Activated T-helper 17 cell treated with anti-CD3 and anti-CD28 coated beads, Interleukin-2, amount 50 U/mL, for 72 hours (primary cell): ENCODE data around the gene TM4SF4. TPM values are rescaled to one million over a fixed set of nuclear protein-coding genes. Genes with fewer than 3 reads are reported as not detected.

ENCODE experiments used
- ATAC-seq: fragments of 150-1000 bp; cut with Tn5 transposase; replicated peaks from 2 replicates; pipeline ENCODE4 v1.10.0; 2021; ENCODE audit warnings: mild to moderate bottlenecking, moderate library complexity
- H3K27ac Mint-ChIP-seq: one replicate; pipeline ENCODE4 v1.8.0; 2022; ENCODE audit warnings: mixed read lengths
- H3K27me3 Mint-ChIP-seq: one replicate; pipeline ENCODE4 v1.8.0; 2022; ENCODE audit warnings: mixed read lengths
- H3K36me3 Mint-ChIP-seq: one replicate; pipeline ENCODE4 v1.8.0; 2022; ENCODE audit warnings: low read depth, mild to moderate bottlenecking, mixed read lengths
- H3K4me1 Mint-ChIP-seq: one replicate; pipeline ENCODE4 v1.8.0; 2022; ENCODE audit warnings: mixed read lengths
- H3K4me3 Mint-ChIP-seq: one replicate; pipeline ENCODE4 v1.8.0; 2022; ENCODE audit warnings: mild to moderate bottlenecking, mixed read lengths
- H3K9me3 Mint-ChIP-seq: one replicate; pipeline ENCODE4 v1.8.0; 2022; ENCODE audit warnings: mixed read lengths
- total RNA-seq, 2 donors: library from RNA; stranded (reverse); gene quantifications; one replicate each; pipeline ENCODE4 v1.2.3, GENCODE V29; 2022

TM4SF4 gene
- total RNA-seq, 2 donors from 2014 or later, result not detected

GRCh38 chr3:149506540-149506939 is 32.0 kb downstream of the TM4SF4 start:
- H3K4me1 Mint-ChIP-seq, result no peaks in the 10 kb centered on the region
- peaks cover 17% of the 10 kb centered on the region for H3K27me3 Mint-ChIP-seq

GRCh38 chr3:149506965-149507364 is 32.5 kb downstream of the TM4SF4 start:
- Mint-ChIP-seq H3K4me3 (peak overlapping the region; percentile 36), H3K36me3 (no peaks in the 10 kb centered on the region), H3K4me1 (no peaks in the 10 kb centered on the region), H3K27me3 (peaks cover 17% of the 10 kb centered on the region), H3K9me3 (no peaks in the 10 kb centered on the region), H3K27ac (peak overlapping the region; percentile 27)
- ATAC-seq, result no peak

More at GRCh38 chr3:149506540-149506939, 32.0 kb downstream of the TM4SF4 start:
- no peaks in the 10 kb centered on the region for H3K36me3 Mint-ChIP-seq
- no peak overlapping the region for H3K27ac Mint-ChIP-seq
- no peak for ATAC-seq
- H3K9me3 Mint-ChIP-seq, result no peaks in the 10 kb centered on the region
- H3K4me3 Mint-ChIP-seq, result peak overlapping the region; percentile 36

DNA sequence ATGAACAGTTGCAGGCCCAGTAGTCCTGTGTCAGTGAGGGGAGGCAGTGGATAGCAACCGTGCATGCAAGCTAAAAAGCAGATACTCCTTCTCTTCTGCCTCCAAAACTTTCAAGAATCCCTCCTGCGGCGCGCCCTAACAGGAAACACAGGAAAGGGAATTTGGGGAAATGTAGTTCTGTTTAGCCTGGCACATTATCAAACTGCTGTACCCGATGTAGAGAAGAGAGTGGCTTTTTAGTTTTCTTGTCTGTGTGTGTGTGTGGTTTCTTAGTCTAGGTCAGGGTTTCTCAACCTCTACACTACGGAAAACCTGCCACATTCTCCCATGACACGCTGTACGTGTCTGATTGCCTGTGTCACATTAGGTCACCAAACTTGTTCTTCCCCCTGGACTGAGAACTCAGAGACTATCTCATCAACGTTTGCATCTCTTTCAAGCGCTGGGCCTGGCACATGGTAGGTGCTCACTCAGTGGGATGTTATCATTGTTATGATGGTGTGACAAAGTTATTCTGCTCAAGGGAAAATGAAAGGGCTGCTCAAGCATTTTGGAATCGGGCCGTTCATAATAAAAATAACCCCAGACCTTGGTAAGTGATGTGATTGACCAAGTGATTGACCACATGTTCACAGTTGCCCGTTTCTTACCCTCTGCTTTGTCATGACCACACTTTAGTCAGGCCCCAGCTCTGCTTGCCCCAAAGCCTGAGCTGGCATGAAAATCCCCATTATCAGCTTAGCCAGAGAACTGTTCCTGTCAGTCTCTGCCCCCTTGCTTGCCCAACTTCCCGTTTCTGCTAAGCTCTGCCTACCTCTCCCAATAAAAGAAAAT is 33.2 kb downstream of the TM4SF4 start:
- H3K4me1 Mint-ChIP-seq, result no peaks in the 10 kb centered on the region
- no peaks in the 10 kb centered on the region for H3K9me3 Mint-ChIP-seq
- peak overlapping the region; percentile 36 for H3K4me3 Mint-ChIP-seq
- H3K27me3 Mint-ChIP-seq, result peaks cover 22% of the 10 kb centered on the region
- H3K27ac Mint-ChIP-seq, result peak overlapping the region; percentile 27
- H3K36me3 Mint-ChIP-seq, result no peaks in the 10 kb centered on the region
- peak; percentile 79 for ATAC-seq

DNA sequence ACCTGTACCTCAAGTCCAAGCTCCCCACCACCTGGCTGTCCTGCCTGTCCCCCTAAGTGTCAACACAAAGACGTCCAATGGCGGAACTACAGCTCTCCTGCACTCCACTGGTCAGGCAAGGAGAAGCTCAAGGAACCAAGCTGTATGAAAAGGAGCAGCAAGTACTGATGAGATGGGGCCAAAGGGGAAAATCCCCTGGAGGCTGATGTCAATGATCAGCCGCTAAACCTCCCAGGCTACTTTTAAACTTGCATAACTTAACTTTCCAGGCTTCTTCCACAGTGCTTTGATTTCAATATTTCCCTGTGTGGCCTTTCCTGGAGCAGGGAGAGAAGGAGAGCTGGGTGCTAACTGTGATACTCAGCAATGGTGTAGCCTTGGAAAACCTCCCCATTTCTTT is 35.0 kb downstream of the TM4SF4 start:
- ATAC-seq, result no peak
- H3K9me3 Mint-ChIP-seq, result no peaks in the 10 kb centered on the region
- H3K4me3 Mint-ChIP-seq, result no peak overlapping the region
- H3K4me1 Mint-ChIP-seq, result no peaks in the 10 kb centered on the region
- H3K36me3 Mint-ChIP-seq, result no peaks in the 10 kb centered on the region
- H3K27ac Mint-ChIP-seq, result no peak overlapping the region
- peaks cover 22% of the 10 kb centered on the region for H3K27me3 Mint-ChIP-seq

GRCh38 chr3:149510480-149510879 is 36.0 kb downstream of the TM4SF4 start:
- H3K4me1 Mint-ChIP-seq, result no peaks in the 10 kb centered on the region
- no peaks in the 10 kb centered on the region for H3K36me3 Mint-ChIP-seq
- no peak overlapping the region for H3K4me3 Mint-ChIP-seq
- ATAC-seq, result no peak
- peaks cover 22% of the 10 kb centered on the region for H3K27me3 Mint-ChIP-seq
- no peaks in the 10 kb centered on the region for H3K9me3 Mint-ChIP-seq
- no peak overlapping the region for H3K27ac Mint-ChIP-seq

DNA sequence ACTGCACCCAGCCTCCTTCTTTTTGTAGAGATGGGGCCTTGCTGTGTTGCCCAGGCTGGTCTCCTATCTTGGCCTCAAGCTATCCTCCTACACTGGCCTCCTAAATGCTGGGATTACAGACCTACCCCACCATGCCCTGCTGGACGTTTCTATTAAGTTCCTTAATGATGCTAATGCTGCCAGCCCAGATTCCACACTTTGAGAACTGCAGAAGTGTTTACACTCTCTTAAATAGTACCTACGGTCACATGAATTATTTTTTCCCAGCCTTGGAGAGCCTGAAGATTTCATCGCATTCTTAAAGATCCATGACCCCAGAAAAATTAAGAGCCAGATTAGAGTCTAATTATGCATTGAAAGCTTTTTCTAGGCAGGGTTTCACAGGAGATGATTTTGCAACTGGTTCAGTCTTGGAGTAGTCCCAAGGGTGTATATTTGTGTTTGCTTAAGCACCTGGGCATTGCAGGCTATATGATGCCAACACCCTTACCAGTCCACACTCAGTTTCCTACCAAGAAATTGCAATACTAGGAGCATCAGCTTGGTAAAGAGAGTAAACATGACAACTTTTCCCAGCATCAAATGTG is 36.6 kb downstream of the TM4SF4 start:
- Mint-ChIP-seq H3K9me3 (no peaks in the 10 kb centered on the region), H3K4me3 (no peak overlapping the region), H3K4me1 (no peaks in the 10 kb centered on the region), H3K36me3 (no peaks in the 10 kb centered on the region), H3K27me3 (peaks cover 22% of the 10 kb centered on the region), H3K27ac (no peak overlapping the region)
- ATAC-seq, result no peak

DNA sequence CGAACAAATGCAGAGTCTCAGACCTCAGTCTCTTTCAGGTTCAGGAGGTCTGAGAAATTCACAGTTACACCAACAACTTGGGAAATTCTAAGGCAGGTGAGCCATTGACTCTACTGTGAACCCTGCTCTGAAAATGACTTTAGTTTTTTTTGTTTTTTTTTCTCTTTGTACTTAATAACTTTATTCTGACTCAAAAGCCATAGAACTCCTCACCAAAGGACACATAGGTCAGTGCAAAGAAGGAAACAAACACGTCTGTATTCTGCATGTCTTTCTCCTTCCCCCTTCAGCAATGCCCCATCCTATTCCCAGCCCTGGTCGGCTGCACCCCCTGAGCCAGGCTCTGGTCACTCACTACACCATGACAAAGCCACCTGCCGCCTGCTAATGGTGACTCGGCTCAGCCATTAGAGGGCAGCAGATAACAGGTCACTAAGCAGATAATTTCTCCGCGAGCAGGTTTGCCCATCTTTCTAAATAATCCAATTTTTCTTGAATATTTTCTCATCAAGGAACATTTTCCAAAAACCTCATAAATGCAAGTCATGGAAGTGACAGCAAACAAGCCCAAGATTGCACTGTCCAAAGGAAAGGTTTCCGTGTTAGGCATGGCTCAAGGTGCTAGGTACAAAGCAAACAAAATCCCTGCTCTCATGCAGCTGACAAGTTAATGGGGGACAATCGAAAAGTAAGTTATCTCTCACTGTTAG is 37.7 kb downstream of the TM4SF4 start:
- H3K36me3 Mint-ChIP-seq, result no peaks in the 10 kb centered on the region
- H3K9me3 Mint-ChIP-seq, result no peaks in the 10 kb centered on the region
- H3K27me3 Mint-ChIP-seq, result peaks cover 18% of the 10 kb centered on the region
- peak; percentile 51 for ATAC-seq
- H3K4me3 Mint-ChIP-seq, result no peak overlapping the region
- H3K27ac Mint-ChIP-seq, result no peak overlapping the region
- no peaks in the 10 kb centered on the region for H3K4me1 Mint-ChIP-seq

- Mint-ChIP-seq H3K27ac (no peak overlapping the region), H3K27me3 (peaks cover 15% of the 10 kb centered on the region), H3K9me3 (no peaks in the 10 kb centered on the region), H3K36me3 (no peaks in the 10 kb centered on the region), H3K4me1 (no peaks in the 10 kb centered on the region), H3K4me3 (no peak overlapping the region)
- ATAC-seq, result no peak
Measured at GRCh38 chr3:149514471-149514870, 40.0 kb downstream of the TM4SF4 start.

GRCh38 chr3:149515249-149515648 is 40.8 kb downstream of the TM4SF4 start:
- Mint-ChIP-seq H3K4me3 (no peak overlapping the region), H3K27ac (no peak overlapping the region), H3K27me3 (peaks cover 15% of the 10 kb centered on the region), H3K4me1 (no peaks in the 10 kb centered on the region), H3K9me3 (no peaks in the 10 kb centered on the region), H3K36me3 (no peaks in the 10 kb centered on the region)
- ATAC-seq, result no peak

DNA sequence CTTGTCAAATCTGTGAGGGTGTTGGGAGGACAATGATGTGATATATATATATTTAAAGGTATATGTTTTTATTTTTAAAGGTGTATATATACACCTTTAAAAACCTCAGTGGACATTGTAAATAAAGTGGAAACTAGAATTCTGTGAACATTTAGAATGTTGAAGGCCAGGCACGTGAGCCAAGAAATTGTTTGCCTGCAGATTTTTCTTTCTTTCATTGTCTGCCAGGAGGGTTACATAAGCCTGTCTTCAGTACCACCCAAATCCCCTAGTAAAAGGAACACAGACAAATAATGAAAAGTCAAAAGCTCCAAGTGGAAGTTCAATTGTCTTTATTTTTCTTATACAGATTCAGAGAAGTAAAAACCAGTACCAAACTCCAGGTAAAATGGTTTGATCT is 42.4 kb downstream of the TM4SF4 start:
- peaks cover 6% of the 10 kb centered on the region for H3K27me3 Mint-ChIP-seq
- H3K9me3 Mint-ChIP-seq, result no peaks in the 10 kb centered on the region
- ATAC-seq, result no peak
- H3K4me3 Mint-ChIP-seq, result no peak overlapping the region
- H3K27ac Mint-ChIP-seq, result no peak overlapping the region
- H3K36me3 Mint-ChIP-seq, result no peaks in the 10 kb centered on the region
- no peaks in the 10 kb centered on the region for H3K4me1 Mint-ChIP-seq

DNA sequence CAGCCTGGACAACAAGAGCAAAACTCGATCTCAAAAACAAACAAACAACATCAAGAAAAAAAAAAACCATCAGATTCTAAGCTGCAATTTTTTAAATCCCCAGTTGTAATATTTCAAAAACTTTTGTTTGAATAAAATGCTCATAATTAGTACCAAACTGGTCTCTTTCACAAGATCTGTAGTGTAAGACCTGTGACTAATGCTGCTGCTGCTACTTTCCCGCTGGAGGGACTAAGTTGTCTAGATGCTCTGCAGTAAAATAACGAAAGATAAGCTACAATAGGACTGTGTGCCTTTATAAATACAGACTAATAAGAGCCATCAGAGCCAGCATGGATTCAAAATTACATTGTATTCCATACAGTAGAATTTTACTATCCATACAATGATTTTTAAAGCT is 45.4 kb downstream of the TM4SF4 start:
- Mint-ChIP-seq H3K4me1 (no peaks in the 10 kb centered on the region), H3K27me3 (peaks cover 4% of the 10 kb centered on the region), H3K27ac (no peak overlapping the region), H3K4me3 (no peak overlapping the region), H3K9me3 (no peaks in the 10 kb centered on the region), H3K36me3 (no peaks in the 10 kb centered on the region)
- ATAC-seq, result no peak

DNA sequence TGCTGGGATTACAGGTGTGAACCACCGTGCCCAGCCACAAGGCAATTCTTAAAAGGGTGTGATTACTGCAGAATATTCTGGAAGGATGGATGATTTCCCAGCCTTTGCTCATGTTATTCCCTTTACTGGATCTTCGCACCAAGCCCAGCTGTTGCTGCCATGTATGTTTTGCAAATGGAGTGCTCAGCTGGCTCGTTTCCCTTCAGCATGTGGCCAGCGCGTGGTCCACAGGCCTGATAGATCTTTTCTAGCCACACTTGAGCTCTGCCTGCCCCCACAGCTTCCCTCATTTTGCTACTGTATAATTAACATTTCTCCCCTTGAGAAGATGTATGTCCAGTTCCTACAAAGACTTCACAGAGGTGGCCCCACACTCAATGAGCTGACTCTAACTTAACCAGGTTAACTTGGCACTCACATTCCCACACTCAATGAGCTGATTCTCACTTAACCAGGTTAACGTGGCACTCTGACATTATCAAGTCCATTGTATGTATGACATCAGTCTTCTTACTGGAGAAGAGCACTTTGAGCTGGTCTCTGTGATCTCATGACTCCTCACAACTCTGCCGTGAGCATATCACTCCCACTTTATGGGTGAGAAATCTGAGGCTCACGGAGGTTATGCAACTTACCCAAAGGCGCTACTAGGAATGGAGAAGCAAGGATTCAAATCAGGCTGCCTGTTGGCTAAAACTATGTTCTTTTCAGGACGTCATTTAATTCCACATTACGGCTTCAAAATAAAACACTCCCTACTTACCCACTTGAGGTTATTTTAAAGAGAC is 49.2 kb downstream of the TM4SF4 start:
- ATAC-seq, result no peak
- H3K27me3 Mint-ChIP-seq, result peaks cover 4% of the 10 kb centered on the region
- no peak overlapping the region for H3K27ac Mint-ChIP-seq
- H3K36me3 Mint-ChIP-seq, result no peaks in the 10 kb centered on the region
- H3K9me3 Mint-ChIP-seq, result no peaks in the 10 kb centered on the region
- no peak overlapping the region for H3K4me3 Mint-ChIP-seq
- H3K4me1 Mint-ChIP-seq, result no peaks in the 10 kb centered on the region

GRCh38 chr3:149527531-149528339 is 53.2 kb downstream of the TM4SF4 start:
- H3K27ac Mint-ChIP-seq, result no peak overlapping the region
- H3K36me3 Mint-ChIP-seq, result no peaks in the 10 kb centered on the region
- no peaks in the 10 kb centered on the region for H3K9me3 Mint-ChIP-seq
- no peak overlapping the region for H3K4me3 Mint-ChIP-seq
- ATAC-seq, result no peak
- H3K4me1 Mint-ChIP-seq, result no peaks in the 10 kb centered on the region
- peaks cover 8% of the 10 kb centered on the region for H3K27me3 Mint-ChIP-seq

GRCh38 chr3:149528340-149528650 is 53.8 kb downstream of the TM4SF4 start:
- Mint-ChIP-seq H3K4me1 (no peaks in the 10 kb centered on the region), H3K36me3 (no peaks in the 10 kb centered on the region), H3K9me3 (no peaks in the 10 kb centered on the region), H3K4me3 (no peak overlapping the region), H3K27me3 (peaks cover 8% of the 10 kb centered on the region), H3K27ac (no peak overlapping the region)
- ATAC-seq, result no peak
